HG03135 (cell line): ENCODE measurements around the gene NHP2.
A peak's percentile ranks its signal among the peaks of the same experiment; 100 is the strongest.

Source experiments
- ATAC-seq: cut with Tn5 transposase; IDR thresholded peaks from one replicate; pipeline ENCODE4 v1.9.1; 2021; ENCODE audit warnings: mild to moderate bottlenecking, moderate library complexity; ENCODE audit not compliant: unreplicated experiment

The NHP2 gene

DNA sequence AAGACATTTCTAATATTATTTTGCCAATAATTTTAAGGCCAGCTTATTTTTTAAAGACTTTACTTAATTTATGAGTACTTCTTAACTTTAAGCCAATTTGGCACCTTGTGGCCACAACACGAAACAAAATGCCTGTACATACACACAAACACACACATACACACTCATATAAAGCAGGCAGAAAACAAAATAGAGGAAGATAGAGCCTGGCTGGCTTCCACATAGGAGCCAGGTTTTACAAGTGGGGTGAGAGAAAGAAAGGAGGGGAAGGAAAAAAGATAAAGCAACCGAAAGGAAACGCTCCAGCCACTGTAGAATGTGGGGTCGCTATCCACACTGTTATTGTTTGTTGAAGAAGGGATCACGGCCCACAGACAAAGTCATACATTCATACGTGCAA is 23.1 kb upstream of the NHP2 start:
- no peak for ATAC-seq

DNA sequence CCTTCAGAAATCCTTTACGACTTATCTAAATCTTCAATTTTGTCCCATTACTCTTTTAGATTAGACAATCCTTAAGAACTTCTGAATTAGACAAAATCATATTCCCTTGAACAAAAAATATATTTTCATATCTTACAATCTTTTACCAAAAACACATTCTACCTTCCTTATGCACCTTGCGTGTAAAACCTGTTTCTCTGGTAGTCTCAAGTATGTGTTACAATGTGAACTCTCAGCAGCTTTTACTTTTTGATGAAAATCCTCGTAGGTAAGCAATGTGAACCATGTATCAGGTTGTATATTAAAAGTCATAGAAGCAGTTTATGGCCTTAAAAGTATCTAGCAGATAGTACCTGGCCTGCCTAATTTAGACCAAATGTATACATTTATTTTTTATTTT is 20.8 kb upstream of the NHP2 start:
- ATAC-seq = no peak

DNA sequence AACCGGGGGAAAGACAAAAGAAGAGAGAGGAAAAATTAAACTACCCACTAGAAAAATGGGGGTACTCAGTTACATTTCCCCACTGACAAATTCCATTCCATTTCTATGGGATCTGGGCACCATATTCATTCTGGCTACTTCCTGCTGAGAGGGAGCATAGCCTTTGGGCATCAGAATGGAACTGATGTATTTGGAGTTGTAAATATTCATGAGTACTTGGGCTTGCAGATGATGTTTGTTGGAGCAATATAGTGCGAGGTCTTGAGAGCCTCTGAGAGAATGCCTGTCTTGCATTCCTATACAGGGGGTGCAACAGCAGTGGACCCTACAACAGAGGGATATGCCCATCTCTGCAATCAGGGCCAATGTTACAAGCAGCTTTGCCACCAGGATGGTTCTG is 16.8 kb upstream of the NHP2 start:
- ATAC-seq = no peak

DNA sequence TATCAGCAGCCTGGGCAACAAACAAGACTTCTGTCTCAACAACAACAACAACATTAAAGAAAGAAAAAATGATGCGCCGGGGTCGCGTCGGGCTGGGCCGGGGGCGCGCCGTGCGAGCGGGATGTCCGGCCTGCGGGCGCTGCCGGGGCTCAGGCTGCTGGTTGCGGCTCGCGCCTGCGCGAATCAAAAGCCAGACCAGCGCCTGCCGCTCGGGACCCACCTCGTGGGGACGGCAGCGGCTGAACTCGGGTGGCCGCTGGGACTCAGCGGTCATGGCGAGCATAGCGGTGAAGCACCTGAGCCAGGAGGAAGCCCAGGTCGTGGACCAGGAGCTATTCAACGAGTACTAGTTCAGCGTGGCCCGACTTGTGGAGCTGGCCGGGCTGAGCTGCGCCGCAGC is 11.9 kb upstream of the NHP2 start:
- no peak for ATAC-seq

DNA sequence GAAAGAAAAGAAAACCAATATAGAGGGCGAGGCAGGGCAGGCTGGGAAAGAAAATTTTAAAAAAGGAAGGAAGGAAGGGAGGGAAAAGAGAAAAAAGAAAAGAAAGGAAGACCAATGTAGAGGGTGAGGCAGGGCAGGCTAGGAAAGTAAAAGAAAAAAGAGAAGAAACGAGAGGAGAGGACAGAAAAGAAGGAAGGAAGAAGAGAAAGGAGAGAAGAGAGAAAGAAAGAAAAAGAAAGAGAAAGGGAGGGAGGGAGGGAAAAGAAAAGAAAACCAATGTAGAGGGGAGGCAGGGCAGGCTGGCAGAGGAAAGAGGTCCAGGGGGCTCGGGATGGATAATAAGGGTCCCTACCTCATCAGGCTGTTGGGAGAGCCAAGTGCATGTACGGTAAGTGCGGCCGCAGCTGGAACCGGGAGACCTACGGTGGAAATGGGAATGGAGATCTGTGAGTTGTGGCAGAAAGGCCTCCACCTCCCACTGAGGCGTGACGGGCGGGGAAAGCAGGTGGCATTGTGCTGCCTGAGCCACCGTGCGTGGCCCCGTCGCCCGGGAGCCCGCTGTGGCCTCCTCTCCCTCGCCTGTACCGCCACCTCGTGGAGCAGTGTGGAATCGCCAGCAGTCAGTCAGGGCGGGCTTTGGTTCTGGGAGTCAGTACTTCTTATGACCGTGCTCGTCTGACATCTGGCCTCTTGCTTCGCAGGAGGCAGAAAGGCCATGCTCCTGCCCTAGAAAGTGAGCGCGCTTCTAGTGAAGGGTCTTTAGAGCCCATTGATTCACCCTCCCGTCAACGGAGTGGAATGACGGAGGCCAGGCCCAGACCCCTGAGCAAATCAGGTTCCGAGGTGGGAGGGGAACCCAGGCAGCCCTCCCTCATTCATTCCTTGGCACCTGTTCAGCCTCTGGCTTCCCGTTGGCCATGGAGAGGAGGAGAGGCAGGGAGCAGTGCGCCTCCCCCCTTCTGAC is 10.4 kb upstream of the NHP2 start:
- ATAC-seq = peak; percentile 89

DNA sequence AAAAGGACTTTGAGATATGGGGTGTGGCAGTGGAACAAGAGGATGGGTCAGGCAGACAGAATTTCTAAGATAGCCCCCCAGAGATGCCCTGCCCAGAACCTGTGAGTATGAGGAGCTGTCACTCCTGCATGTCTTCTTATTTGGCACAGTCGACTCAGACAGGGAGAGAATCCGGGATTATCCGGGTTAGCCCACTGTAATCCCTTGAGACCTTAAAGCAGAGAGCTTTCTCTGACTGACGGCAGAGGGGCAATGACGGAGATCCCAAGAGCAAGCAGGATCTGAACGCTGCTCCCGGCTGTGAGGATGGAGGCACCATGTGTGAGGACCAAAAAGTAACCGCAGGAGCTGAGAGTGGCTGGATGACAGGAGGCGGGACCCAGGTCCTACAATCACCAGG is 8.8 kb upstream of the NHP2 start:
- no peak for ATAC-seq

DNA sequence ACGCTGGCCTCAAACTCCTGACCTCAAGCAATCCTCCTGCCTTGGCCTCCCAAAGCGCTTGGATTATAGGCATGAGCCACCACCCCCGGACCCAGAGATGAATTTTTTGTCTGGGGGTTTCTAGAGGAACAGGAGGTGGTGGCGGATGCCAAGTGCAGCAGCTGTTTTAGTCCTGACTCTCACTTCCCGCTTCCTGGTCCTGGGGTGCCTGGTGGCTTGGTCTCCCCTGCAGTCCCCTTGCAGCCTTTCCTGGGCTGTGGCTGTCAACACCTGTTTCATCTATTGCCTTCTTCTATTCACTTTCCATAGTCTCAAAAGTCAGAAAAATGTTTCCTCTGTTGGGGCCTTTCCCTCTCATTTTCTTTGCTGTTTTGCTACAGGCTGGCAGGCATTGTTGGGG is 6.5 kb upstream of the NHP2 start:
- no peak for ATAC-seq

DNA sequence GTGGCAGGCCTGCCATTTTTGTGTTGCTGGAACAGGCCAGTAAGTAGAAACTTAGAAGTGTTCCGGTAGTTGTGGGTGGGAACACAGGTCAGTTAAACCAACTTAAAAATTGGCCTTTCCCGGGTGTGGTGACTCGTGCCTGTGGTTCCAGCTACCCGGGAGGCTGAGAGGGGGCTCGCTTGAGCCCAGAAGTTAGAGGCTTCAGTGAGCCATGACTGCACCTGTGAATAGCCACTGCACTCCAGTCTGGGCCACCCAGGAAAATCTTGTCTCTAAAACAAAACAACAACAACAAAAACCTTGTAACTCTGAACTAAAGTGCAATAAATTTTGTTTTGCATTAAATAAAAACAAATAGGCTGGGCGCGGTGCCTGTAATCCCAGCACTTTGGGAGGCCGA is 1.4 kb upstream of the NHP2 start:
- no peak for ATAC-seq

DNA sequence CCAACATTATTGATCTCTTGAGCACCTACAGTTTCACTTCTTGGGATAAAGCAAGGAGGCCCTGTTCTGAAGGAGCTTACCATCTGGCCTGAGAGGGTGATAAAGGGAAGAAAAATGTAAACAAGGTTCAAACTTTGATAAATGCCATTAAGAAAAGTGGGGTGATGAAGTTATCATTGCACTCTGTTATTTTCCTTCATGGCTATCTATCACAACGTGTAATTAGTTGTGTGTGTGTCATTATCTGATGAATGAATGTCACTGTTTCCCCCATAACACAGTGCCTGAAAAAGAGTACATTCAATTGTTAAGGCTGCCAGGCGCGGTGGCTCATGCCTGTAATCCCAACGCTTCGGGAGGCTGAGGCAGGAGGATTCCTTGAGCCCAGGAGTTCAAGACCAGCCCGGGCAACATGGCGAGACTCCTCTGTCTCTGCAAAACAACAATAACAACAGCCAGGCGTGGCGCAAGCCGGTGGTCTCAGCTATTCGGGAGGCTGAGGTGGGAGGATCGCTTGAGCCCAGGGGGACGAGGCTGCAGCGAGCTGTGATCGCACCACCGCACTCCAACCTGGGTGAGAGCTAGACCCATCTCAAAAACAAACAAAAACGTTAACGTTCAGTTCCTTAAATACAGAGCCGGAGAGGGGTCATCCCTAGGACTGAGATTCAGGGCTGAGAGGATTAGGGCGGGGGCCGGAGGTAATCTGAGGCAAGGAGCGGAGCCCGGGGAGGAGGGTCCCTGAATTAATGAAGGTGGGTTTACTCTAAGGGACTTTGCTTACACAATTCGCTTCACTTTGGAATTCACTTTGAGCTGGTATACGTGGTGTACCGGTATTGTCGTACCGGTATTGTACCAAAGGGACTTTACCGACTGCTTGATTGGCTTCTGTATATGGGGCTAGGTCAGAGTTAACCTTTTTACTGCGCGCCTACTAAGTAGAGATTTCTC is 917 bp downstream of the NHP2 start:
- ATAC-seq = no peak

DNA sequence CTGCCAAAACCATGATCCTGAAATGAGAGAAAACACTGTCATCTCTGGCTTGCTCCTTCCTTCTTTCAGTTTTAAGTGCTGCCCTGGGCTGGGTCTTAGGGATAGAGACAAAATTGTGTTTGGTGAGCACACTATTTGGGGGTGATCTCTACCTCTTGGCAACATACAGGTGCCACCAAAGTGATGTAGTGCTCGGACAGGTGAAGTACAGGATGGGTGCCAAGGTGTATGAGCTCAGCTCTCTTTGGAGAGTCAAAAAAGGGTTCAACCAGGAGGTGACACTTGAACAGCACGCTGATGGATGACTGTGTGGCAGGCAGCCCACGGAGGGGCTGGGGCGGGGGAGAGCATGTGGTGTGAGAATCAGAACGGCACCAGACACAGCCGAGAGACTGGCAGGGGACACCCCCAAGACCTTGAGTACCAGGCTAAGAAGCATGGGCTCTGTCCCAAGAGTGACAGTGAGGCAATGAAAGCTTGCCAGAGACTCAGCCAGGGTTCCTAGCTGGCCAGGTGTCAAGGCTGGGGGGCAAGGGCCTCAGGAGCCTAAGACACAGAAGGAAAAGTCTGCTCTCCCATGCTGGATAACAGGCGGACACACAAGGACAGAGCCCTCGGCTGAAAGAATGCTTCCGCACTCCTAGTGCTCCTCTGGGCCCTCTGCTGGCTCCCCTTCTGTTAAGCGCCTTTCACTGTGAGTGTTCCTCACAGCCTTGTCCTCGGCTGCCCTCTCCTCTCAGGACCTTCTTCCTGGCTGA is 2.5 kb downstream of the NHP2 start:
- no peak for ATAC-seq

DNA sequence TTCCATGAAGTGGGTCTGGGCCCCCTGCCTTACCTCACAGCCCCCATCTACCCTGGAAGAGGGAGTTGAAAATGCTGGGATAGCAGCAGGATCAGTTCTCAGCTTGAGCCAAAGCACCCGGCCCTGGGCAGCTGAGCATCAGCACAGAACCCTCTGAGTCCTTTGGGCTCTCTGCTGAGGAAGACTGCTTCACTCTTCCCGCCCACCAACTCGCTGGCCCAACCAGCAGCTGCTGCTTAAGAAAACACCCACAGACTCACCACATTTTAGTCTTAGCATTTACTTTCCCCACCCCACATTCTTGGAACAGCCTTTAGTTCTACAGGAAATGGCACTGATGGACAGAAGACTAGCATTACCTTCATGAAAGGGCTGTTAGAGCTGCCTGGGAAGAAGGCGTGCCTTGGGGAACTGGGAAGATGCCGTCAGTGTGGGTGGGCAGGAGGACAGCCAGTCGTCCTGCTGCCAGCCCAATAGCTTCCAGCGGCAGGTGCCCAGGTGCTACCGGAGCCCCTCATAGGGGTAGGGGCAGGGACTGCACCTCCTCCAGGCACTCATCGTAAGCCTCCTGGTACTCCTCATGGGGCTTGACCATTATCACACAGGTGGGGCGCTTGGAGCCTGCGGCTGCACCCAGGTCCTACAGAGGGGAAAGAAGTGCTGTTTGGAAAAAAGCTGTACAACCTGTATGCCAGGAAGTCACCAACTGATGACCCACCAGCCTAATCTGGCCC is 4.3 kb downstream of the NHP2 start:
- ATAC-seq = no peak

DNA sequence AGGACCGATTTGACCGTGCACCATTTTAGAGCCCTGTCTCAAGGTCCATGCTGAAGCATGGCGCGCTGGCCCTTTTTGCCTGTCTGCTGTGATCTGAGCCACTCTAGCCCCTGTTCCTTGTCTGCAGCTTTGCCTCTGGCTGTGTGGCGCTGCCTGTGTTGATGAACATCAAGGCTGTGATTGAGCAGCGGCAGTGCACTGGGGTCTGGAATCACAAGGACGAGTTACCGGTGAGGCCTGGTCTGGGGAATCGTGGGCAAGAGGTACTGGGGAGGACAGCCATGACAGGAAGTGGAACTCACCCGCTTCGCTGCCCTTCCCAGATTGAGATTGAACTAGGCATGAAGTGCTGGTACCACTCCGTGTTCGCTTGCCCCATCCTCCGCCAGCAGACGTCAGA is 6.3 kb downstream of the NHP2 start:
- no peak for ATAC-seq

DNA sequence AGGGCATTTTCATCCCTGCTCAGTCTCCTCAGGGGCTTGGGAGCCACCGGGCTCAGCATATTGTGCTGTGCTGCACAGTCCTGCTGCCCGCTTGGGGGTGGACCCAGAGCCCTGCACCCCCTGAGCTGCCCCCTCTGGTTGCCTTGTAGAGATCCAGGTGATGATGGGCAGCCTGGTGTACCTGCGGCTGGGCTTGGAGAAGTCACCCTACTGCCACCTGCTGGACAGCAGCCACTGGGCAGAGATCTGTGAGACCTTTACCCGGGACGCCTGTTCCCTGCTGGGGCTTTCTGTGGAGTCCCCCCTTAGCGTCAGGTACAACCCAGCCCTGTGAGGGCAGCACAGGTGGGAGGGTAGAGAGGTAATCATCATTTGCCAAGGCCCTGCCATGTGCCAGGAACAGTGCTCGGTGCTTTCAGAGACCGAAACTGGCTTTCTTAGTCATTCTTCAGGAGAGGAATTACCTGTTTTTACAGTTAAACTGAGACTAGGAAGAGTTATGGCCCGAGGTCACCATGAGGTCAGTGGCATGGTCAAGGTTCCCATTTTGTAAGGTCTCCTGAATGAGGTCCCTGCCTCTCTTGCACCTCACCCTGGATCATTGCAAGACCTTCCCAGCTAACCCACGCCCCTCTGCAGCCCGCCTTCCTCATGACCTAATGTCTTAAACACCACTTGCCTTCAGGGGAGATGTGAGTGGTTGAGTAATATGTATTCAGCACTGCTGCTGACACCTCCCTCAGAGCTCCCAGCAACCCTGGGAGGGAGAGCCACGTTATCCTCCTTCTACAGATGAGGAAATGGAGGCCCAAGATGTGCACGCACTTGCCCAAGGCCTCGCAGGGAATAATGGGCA is 7.5 kb downstream of the NHP2 start:
- no peak for ATAC-seq

DNA sequence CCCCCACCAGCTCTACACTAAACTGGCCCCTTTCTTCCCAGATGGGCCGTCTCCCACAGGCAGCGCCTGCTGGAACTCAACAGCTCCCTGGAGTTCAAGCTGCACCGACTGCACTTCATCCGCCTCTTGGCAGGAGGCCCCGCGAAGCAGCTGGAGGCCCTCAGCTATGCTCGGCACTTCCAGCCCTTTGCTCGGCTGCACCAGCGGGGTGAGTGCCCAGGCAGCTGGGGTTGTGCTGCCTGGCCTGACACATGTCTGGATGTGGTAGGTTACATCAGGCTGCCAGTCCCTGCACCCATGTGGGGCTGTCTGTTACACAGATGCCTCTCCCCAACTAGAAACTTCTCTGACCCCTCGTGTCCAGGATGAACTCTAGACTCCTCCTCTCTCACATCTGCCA is 9.8 kb downstream of the NHP2 start:
- no peak for ATAC-seq

DNA sequence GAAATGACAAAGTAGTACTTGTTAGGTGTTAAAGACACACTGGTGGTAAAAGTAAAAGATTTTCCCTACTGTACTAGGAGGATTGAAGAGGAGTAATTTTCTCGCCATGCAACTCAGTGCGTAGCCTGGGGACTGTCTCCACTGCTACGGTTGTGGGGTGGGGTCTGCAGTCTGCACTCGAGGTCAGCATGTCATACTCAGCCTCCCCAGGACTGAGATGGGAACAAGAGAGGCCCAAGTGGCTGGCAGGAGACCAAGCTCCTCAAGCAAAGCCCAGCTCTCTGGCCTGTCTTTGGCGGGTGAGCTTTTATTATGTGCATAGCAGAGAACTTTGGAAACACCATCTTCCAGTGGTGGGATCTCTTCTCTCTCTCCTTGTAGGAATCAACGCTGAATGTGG is 10.4 kb downstream of the NHP2 start:
- ATAC-seq = no peak

DNA sequence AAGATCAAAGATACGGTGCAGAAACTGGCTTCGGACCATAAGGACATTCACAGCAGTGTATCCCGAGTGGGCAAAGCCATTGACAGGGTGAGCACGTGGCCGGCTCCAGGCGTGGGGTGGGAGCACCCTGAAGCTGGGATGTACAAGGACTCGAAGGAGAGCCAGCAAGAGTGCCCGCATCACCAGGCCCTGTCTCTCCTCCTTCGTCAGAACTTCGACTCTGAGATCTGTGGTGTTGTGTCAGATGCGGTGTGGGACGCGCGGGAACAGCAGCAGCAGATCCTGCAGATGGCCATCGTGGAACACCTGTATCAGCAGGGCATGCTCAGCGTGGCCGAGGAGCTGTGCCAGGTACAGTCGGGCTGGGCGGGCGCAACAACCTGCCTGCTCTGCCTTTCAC is 11.0 kb downstream of the NHP2 start:
- ATAC-seq = no peak

DNA sequence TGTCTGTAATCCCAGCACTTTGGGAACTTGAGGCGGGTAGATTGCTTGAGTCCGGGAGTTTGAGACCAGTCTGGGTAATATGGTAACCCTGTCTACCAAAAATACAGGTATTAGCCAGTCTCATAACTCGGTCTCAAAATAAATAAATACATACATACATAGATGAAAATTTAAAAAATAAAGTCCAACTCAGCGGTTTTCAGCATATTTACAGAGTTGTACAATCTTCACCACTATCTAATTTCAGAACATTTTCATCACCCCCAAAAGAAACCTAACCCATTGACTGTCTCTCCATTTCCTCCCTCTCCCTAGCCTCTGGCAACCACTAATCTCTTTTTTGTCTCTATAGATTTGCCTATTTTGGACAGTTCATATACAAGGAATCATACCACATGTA is 12.1 kb downstream of the NHP2 start:
- ATAC-seq = no peak

DNA sequence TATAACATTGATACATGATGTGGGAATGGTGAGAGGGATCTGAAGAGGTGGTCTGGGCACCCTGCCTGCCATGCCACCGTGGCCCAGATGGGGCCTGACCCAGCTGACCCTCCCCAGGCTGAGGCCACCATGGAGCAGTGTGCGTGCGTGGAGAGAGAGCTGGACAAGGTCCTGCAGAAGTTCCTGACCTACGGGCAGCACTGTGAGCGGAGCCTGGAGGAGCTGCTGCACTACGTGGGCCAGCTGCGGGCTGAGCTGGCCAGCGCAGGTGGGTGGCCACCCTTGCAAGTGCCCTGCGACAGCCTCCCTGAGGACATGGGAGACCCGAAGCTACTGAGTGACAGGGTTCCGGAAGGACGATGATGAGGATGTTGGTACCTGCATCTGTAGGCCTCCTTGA is 15.7 kb downstream of the NHP2 start:
- ATAC-seq = no peak

DNA sequence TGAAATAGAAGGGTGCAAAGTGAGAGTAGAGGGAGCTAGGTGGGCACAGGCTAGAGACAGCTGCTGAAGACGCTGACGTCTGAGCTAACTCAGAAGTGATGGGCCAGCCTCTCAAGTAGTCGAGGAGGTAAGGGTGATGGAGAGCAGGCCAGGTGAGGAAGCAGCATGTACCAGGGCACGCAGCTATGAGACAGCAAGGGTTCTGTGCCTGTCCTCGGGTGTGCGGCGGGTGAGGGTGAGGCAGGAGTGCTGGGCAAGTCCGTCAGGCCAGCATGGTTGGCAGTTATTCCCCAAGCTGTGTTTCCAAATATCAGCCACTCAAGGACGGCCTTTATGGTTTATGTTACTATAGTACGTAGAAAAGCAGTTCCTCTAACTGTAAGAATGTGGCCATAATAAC is 16.7 kb downstream of the NHP2 start:
- ATAC-seq = no peak
